PC-3 (cell line): Measurements from ENCODE around the gene NRN1.
"Not testable (repeated sequence)": the region's sequence is repeated elsewhere in the genome, so short reads cannot be mapped to it uniquely, and the experiment has no call there.

Experiments used
- CTCF ChIP-seq: fragments of 300-600 bp; sonication (generic); conservative IDR thresholded peaks from 2 replicates; pipeline ENCODE4 v1.5.1; 2017; ENCODE audit warnings: antibody characterized with exemption, low read depth, mild to moderate bottlenecking, low read length
- EZH2phosphoT487 ChIP-seq: fragments of 300-600 bp; sonication (generic); IDR thresholded peaks from 2 replicates; pipeline ENCODE4 v1.6.1; 2018; ENCODE audit warnings: mild to moderate bottlenecking, antibody characterized with exemption, low read length, borderline replicate concordance

- TF ChIP-seq CTCF, EZH2phosphoT487: not testable (repeated sequence)
Observed at GRCh38 chr6:5968036-5968435, 38.7 kb downstream of the NRN1 start.
